GM04503 (cell line): Measurements from ENCODE around the gene SLC31A1.
A peak's percentile ranks its signal among the peaks of the same experiment; 100 is the strongest.
"Not testable (repeated sequence)": the region's sequence is repeated elsewhere in the genome, so short reads cannot be mapped to it uniquely, and the experiment has no call there.

Experiments
- DNase-seq: peaks from one replicate; pipeline ENCODE4 v3.0.0-alpha.2; 2012; ENCODE audit warnings: low read depth

SLC31A1 gene

DNA sequence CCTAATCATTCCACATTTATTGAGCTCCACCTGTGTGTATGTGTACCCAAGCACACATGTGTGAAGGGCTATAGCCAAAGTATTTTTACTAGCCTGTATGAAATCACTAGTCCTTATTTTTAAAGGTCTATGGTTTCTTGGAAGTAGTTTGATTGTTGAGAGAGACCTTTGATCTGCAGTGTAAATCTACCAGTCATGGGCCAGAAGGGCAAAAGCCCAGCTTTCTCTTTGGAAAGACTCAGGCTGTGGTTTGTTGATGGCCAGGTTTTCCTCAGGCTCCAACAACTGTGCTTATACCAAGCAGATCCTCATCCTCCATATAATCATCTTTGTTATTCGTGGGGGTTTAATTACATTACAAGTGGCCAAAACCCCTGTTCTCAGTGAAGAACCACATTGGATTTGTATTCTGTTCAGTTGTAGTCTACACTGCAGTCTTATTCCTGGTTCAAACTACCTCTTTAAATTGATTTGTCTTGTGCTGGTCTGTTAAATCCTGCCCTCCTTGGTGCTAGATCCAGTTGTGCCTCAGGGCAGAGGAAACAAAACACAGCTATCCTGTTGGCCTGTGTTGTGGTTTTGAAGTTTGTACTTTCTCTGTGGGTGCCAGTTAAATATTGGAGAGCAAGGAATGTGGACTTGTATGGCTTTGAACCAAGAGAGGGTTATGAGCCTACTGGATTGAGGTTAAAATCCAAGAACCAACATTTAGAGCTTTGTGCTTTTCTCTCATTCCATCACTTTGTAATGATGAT is 40.8 kb downstream of the SLC31A1 start:
- DNase-seq = no peak

DNA sequence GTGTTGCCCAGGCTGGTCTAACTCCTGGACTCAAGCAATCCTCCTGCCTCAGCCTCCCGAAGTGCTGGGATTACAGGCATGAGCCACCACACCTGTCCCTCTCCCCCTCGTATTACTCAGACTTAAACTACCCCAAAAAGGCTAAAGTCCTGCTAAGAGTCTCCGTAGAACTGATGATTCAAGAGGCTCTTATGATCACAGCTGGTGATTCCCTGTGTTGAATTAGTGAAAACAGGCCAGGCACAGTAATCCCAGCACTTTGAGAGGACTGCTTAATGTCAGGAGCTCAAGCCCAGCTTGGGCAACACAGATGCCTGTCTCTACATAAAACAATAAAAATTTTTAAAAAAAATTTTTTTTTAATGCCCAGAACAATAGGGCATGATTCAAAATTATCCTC is 44.8 kb downstream of the SLC31A1 start:
- no peak for DNase-seq

DNA sequence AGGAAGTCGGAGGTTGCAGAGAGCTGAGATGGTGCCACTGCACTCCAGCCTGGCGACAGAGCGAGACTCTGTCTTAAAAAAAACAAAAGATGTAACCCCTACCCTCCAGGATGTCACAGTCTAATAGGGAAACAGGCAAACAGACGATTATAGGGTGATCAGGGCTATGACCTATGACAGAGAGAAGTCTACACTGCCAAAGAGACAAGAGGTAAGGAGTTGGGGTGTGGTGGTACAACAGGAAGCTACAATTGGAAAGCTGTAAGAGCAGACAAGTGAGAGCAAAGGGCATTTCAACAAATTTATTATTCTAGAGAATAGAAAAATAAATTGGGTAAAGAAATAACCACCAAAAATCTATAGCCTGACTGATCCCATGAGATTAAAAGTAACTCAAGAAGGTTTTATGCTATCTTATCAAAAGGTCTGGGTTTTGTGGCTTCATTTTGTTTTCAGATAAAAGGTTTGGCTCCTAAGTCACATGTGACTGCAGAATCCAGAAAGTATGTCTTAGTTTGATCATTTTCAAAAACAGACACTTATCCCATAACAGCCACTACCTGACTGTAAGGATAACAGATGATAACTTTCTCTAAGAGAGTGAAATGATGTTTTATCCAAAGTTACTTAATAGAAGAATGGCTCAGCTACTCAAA is 46.7 kb downstream of the SLC31A1 start:
- no peak for DNase-seq

DNA sequence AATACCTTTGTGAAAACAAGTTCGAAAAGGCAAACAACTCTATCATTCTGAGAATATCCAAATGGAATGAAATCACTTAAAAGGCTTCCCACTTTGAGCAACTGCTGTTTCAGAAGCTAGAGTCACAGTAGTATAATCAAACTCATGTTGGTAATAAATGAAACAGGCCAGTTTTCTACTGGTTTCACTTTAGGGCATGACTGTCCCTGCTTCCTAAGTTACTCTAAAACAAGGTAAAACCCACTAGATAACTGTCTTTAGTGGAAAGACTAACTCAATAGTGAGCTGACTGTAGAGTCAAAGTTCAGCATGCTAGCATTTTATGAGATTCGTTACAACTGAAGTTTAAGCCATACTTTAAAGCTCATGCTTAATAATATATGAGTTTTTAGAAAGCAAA is 48.0 kb downstream of the SLC31A1 start:
- no peak for DNase-seq

DNA sequence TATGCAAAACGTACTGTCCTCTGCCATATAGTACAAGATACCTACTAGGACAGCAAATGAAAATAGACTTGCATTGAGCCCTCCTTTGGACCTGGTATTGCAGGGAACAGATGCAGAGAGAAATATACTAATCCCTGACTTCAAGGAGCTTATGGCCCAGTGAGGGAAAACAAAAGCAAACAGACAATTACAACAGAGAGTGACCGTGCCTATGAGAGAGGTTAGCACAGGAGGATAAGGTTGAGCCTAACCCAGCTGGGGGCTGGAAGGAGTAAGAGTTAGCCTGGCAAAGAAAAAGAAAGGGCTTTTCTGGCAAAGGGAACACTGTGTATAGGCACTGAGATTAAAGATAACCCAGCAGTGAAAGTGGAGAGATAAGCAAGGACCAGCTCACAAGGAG is 48.5 kb downstream of the SLC31A1 start:
- no peak for DNase-seq

DNA sequence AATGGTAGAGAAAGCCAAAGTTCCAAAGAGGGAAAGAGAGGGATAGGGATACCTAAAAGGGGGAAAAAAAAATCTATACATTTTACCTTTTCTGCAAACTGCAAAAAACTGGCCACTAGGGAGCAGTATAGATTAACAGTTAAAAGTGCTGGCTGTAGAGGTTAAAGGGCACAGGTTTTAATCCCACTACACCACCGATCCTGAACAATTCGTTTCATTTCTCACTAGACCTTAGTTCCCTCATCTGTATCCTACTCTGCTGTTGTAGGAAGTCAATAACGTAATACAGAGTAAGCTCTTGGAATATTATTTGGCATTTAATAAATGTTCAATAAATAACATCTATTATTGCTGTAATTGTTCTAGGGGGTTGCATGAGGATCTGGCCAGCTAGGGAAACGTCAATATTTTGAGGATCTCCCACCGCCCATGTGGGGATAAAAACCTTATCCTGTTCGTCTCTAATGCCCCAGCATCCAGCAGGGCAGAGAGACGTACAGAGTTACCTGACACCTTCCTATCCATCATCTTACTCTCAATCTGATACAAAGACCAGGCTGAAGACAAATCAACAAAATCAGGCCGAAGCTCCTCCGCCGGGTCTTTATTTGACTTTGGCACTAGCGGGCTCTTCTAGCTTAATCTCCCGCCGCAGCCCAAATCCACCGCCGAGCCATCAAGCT is 53.3 kb downstream of the SLC31A1 start:
- DNase-seq = peak; percentile 13

DNA sequence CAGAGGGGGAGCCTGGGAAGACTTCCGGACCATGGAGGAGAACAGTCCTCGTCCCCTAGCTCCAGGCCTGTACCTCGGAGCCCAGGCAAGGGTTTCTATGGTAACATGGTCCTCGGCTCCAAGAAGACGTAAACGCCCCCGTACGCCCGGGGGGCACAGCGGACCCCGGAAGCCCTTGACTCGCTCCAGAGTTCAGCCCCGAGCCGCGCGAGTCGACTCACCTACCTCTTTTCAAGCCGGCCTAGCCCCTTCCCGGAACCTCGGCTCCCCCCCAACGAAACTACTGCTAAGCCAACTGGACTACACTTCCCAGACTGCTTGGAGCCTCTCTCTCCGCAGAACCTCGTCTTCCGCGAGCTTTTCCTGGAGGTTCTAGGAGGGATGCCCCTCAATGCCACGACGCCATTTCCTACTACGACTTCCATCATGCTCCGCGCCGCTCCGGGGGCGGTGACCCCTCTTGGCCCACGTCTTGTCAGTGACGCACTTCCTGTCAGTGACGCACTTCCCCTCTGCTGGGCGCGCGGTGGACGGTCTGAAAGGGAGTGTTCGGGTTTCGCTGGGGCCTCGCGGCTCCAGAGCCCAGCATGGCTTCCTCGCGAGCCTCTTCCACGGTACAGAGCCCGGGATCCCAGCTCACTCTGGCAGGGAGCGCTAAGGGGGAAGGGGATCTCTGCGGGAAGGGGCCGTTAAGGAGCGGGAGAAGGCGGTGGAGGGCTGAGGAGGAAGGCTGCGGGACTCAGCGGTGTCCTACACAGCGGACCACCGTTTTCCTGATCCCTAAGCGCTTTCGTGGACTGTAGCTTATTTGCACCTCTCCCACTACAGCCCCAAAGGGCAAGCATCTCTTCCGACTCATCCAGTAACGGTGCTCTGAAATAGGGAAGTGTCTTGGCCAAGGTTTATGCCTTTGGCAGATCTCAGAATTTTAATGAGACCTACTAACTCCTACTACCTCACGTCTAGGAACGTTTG is 54.1 kb downstream of the SLC31A1 start, which contains the start of the genes CDC26 and PRPF4:
Gene CDC26 (minus strand): TSS at position 416 of the 975 bp plus-strand sequence. CDS start 3,065 bp downstream, outside the sequence.
Gene PRPF4 (plus strand): TSS at position 502 of the 975 bp plus-strand sequence. CDS start 86 bp downstream, at position 588.
- DNase-seq = peak; percentile 94

DNA sequence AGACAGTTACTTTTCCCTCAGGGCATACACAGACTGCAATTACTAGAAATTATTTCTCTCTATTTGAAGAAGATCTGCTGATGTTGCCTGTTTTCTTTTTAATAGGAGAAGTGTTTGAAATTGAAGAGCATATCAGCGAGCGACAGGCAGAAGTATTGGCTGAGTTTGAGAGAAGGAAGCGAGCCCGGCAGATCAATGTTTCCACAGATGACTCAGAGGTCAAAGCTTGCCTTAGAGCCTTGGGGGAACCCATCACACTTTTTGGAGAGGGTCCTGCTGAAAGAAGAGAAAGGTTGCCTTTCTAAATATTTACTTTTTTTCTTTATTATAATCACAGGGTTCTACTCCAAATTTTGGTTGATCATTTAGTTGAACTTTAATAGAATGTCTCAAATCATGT is 57.5 kb downstream of the SLC31A1 start:
- no peak for DNase-seq

DNA sequence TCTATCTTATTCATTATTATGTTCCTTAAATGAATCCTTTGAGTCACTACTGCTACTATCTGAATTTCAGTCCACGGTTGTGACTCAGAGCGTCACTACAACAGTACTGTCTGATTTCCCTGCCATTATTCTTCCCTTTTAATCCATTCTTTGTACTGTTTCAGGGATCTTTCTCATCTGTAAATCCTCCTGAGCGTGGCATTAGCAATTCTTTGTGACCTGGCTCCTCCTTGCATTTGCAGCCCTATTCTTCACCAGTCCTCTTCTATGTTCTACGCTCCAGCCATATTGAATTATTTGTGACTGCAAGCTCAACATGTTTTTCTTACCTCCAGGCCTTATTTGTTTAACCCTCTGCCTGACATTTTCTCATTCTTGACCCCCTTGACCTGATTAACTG is 60.0 kb downstream of the SLC31A1 start:
- no peak for DNase-seq

DNA sequence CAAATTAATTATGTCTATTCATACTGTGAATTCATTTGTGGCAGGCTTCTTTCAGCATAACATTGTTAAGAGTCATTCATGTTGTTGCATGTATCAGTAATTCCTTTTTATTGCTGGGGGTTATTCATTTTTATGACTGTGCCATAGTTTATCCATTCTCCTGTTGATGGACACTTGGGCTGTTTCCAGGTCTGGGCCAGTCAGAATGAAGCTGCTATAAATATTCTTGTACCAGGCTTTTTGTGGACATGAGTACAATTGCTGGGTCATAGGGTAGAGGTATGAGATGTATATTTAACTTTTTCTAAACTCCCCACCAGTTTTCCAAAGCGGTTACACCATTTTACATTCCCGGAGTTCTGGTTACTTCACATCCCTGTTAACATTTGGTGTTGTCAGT is 67.7 kb downstream of the SLC31A1 start:
- DNase-seq = no peak

DNA sequence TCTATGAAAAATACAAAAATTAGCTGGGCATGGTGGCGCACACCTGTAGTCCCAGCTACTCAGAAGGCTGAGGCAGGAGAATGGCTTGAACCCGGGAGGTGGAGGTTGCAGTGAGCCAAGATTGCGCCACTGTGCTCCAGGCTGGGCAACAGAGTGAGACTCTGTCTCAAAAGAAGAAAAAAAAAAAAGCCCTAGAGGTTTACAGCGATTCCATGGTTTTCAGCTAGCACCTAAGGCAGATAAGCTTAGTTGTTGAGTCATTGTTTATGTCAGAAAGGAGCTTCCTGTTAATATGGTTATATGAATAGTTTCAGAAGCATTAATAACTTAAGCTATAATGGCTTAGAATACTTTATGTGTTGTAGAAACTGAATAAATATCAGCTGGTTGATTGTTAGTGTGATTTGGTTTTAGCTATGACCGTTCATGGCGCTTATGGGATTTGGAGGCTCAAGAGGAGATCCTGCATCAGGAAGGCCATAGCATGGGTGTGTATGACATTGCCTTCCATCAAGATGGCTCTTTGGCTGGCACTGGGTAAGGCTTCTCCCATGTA is 68.8 kb downstream of the SLC31A1 start:
- no peak for DNase-seq

DNA sequence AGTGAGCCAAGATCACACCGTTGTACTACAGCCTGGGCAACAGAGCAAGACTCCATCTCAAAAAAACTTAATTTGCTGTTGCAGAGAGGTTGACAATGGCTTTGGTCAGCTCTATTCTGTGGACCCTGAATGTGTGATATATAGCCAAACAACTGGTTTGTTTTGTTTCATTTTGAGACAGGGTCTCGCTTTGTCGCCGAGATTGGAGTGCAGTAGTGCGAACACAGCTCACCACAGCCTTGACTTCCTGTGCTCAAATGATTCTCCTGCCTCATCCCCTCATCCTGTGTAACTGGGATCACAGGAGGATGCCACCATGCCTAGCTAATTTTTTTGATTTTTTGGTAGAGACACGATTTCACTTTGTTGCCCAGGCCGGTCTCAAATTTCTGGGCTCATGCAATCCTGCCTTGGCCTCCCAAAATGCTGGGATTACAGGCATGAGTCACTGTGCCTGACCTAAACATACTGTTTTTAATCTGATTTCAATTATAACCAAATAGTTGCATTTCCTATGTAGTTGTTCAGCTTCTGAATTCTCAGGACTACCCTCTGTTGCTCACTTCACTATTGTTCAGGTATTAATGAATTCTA is 72.0 kb downstream of the SLC31A1 start:
- DNase-seq = peak; percentile 27

DNA sequence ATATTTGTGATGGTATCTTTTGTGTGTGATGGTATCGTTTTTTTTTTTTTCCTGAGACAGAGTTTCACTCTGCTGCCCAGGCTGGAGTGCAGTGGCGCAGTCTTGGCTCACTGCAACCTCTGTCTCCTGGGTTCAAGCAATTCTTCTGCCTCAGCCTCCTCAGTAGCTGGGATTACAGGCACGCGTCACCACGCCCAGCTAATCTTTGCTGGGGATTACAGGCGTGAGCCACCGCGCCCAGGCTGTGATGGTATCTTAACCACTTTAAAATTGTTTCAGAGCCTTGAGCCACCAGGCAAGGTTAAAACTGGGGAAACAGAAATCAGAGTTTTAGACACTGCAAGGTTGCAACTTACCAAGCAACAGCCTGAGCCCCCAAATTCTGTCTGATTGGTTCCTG is 74.9 kb downstream of the SLC31A1 start:
- not testable (repeated sequence) for DNase-seq

DNA sequence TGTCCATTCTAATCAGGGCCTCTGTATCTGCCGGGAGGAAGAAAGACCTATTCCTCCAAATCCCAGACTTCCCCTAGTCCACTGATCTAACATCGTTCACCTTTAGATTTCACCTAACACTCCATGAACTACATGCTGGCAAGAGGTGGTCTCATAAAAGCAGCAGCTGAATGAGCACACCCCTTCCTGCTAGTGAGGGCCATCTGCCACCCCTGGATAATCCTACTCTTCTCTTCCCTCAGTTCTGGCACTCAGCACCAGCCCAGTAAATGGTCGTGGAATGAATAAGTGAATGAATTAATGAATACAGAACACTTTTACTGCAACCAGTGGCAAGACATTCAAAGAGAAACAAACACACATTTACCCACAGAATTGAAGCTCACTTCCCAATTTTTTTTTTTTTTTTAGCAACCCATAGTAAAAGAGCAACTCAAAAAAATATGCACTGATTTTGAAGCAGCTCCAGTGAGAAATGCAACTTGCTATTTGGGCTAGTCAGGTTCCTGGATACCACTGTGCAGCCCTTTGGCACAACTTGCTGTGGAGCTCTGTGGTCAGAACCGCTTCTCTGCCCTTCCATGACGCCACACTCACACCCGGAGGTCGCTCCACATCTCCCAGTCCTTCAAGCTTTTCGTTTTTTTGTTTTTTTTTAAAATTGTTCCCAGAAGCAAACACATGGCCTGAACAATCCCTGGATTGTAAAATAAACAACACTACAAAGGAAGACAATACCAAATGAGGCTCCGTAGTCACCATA is 75.6 kb downstream of the SLC31A1 start:
- no peak for DNase-seq

DNA sequence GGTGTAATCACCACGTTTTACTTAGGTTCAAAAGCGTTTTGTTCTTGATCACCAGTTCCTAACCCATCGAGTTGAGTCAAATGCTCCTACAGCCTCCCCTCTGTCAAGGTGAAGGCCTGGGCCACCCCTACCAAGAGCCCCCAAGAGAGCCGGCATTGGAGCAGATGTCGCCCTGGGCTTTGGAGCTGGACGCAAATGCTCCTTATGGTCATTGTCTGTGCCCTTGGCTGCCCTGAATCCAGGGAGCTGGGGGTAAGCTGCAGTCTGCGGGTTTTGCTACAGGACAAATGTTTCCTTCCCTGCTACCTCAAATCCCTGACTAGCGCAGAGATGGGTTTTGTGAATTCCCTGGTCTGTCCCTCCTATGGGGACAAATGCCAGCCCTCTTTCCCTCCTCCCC is 77.0 kb downstream of the SLC31A1 start:
- DNase-seq = no peak

DNA sequence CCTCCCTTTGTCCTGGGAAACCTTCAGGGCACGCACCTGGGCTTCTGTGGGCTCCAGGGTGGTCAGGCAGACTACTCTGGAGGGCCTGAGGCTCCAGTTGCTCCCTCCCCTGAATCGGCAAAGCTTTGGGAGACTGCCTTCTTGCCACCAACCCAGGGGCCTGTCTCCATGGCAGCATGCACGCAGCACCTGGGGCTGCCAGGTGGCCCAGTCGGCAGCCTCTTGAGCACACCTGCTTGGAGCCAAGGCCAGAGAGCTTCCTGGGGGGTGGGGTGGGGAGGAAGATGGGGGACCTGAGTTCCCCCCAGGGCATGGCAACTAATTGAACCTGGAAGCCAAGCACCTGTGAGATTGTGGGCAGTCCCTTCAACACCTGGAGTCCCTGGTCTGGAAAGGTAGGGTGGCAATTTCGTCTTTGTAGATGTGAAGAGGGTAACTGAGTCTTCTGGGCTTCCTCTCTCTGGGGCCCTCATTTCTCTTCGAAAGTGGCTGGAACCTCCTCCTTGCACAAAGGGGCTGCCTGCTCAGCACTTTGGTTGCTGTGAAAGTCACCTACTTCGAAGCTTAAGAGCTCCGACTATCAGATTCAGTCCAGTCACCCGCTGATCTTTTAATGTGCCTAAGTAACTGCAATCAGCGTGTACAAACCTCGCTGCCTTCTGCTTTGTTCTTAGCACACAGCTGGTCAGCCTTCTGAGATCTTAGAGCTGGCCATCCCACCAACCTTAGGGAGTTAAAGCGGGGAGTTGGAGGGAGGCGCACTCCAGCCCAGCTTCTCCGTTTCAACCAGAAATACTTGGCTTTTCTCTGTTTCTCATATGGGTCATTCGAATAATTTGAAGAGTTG is 77.8 kb downstream of the SLC31A1 start:
- no peak for DNase-seq

DNA sequence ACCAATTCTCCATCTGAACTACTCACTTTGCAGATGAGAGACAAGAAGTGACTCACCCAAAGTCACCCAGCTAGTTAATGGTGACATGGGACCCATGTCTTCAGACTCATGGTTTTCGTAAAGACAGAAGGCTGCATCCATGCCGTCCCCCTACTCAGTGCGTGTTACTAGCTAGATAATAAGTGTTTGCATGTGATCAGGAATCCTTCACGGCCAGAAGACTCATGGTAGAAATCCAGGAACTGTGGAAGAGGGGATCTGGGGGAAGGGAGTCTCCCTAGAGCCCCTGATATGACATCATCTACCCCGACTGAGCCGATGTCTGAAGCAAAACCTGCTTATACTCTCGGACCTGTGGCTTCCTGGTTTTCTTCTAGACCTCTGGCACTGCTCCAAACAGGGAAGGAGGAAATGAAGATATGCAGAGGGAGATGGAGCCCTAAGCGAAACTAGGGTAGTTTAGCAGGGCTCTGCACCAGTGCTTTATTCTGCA is 78.5 kb downstream of the SLC31A1 start:
- DNase-seq = no peak

DNA sequence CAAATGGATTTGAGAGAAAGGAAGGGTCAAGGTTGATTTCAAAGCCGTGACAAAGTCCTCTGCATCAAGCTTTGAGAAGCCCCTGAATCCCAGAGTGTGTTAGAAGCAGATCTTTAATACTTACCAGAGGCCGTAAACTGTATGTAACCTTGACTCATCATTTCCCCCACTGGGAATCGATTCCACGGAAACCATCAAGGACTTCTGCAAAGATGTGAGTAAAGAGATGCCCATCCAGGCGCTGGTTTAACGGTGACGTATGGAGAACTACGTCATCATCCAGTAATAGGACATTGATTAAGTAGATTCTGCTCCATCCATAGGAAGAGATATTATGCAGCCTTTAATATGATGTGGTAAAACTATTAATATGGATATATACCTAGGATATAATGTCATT is 80.2 kb downstream of the SLC31A1 start:
- DNase-seq = no peak

DNA sequence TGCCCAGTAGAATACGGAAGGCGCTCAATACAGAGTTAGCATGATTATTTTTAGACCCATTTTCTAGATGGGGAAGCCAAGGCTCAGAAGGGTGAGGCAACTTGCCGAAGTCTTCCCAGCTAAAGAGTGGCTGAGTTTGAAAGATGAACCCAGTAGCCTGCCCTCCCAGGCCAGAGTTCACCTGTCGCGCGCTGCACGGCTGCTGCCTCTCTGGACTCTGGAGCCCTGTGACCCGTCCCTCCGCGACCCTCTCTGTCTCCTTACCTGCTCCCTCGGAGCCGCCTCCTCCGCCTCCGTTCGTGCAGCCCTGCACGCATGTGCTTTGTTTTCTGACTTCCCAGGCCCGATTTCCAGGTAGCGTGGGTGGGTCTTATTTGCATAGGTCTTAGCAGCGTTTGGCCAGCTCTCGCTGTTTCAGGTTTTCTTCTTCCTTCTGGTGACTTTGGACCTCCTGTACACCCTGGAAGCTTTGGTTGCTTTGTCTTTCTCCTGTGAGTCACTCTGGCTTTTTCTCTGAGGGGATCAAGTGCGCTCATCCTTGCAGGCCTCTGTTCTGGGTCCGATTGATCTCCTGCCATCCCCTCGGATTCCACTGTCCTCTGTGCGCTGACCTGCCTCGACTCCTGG is 81.6 kb downstream of the SLC31A1 start, which contains the start of gene RNF183:
Gene RNF183 (minus strand): TSS at position 585 of the 627 bp plus-strand sequence. CDS start 5,192 bp downstream, outside the sequence.
- no peak for DNase-seq
